Osteoblast (primary cell): ENCODE results near the gene ZNF593. TPM values are rescaled to one million over a fixed set of nuclear protein-coding genes. Genes with fewer than 3 reads are reported as not detected.

Experiments
- DNase-seq: peaks from one replicate; pipeline ENCODE4 v3.0.0; 2011; ENCODE audit warnings: low spot score, mixed read lengths; ENCODE audit not compliant: insufficient read length; ENCODE audit errors: missing footprints
- H2AFZ ChIP-seq: 2 replicates; pipeline ENCODE4 v1.6.0; 2011; ENCODE audit warnings: mild to moderate bottlenecking, low read length
- H3K27ac ChIP-seq: 2 replicates; pipeline ENCODE4 v1.5.1; 2011; ENCODE audit warnings: mild to moderate bottlenecking, low read depth, low read length, moderate library complexity
- H3K27me3 ChIP-seq: 2 replicates; pipeline ENCODE4 v1.6.0; 2012; ENCODE audit warnings: mild to moderate bottlenecking, control low read depth, inconsistent platforms, low read length, moderate library complexity; ENCODE audit not compliant: insufficient read depth
- H3K36me3 ChIP-seq: 2 replicates; pipeline ENCODE4 v1.5.1; 2011; ENCODE audit warnings: mild to moderate bottlenecking, low read length, control low read depth, moderate library complexity; ENCODE audit not compliant: insufficient read depth
- H3K4me1 ChIP-seq: 2 replicates; pipeline ENCODE4 v1.5.1; 2011; ENCODE audit warnings: mild to moderate bottlenecking, low read length, control low read depth, moderate library complexity; ENCODE audit not compliant: insufficient read depth
- H3K4me2 ChIP-seq: 2 replicates; pipeline ENCODE4 v1.6.0; 2011; ENCODE audit warnings: mild to moderate bottlenecking, low read length; ENCODE audit not compliant: insufficient read depth
- H3K4me3 ChIP-seq: fragments of 200-600 bp; sonication (generic); 3 replicates; pipeline ENCODE4 v1.5.1; 2012; ENCODE audit warnings: mild to moderate bottlenecking, low read length, inconsistent platforms; ENCODE audit not compliant: insufficient read depth
- H3K79me2 ChIP-seq: 2 replicates; pipeline ENCODE4 v1.6.0; 2012; ENCODE audit warnings: mild to moderate bottlenecking, low read length, control low read depth, inconsistent platforms; ENCODE audit not compliant: insufficient read depth
- H3K9me3 ChIP-seq: 2 replicates; pipeline ENCODE4 v1.5.1; 2011; ENCODE audit warnings: low read depth, low read length, control low read depth
- H4K20me1 ChIP-seq: 2 replicates; pipeline ENCODE4 v1.6.0; 2012; ENCODE audit warnings: mild to moderate bottlenecking, low read length, control low read depth; ENCODE audit not compliant: insufficient read depth
- total RNA-seq: library from RNA; depleted of rRNA; stranded (reverse); fragments of >200 nt; gene quantifications from 2 replicates; pipeline ENCODE4 v1.2.3, GENCODE V29; 2012
- TF ChIP-seq, protein P1 (sequence below): IDR thresholded peaks from 2 replicates; pipeline ENCODE4 v1.5.1; 2011; ENCODE audit warnings: mild to moderate bottlenecking, low read depth, low read length, moderate library complexity; ENCODE audit errors: extremely low read depth

The ZNF593 gene
- total RNA-seq, 1 donor, result 29.0 TPM

DNA sequence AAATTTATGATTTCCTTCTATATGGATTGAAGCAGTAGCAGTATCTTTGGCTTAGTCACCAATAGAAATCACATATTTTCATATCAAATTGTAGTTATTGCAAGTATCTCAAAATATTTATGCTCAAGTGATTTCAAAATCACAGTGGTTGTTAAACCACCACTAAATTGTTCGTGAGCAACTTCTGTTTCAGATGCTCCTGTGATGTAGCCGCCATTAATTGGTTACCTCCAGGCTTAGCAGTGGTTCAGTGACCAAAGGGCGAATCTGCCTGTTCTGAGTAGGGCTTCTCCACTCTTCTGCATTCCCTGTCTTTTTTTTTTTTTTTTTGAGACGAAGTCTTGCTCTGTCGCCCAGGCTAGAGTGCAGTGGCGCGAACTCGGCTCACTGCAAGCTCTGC lies 5.6 kb downstream of the ZNF593 start:
- no peak overlapping the region for H3K4me2 ChIP-seq
- no peak overlapping the region for H3K4me3 ChIP-seq
- TF ChIP-seq, protein P1, sequence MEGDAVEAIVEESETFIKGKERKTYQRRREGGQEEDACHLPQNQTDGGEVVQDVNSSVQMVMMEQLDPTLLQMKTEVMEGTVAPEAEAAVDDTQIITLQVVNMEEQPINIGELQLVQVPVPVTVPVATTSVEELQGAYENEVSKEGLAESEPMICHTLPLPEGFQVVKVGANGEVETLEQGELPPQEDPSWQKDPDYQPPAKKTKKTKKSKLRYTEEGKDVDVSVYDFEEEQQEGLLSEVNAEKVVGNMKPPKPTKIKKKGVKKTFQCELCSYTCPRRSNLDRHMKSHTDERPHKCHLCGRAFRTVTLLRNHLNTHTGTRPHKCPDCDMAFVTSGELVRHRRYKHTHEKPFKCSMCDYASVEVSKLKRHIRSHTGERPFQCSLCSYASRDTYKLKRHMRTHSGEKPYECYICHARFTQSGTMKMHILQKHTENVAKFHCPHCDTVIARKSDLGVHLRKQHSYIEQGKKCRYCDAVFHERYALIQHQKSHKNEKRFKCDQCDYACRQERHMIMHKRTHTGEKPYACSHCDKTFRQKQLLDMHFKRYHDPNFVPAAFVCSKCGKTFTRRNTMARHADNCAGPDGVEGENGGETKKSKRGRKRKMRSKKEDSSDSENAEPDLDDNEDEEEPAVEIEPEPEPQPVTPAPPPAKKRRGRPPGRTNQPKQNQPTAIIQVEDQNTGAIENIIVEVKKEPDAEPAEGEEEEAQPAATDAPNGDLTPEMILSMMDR, result no peak
- H3K79me2 ChIP-seq, result peaks cover 11% of the 10 kb centered on the region
- H3K9me3 ChIP-seq, result no peaks in the 10 kb centered on the region
- peaks cover 7% of the 10 kb centered on the region for H3K4me1 ChIP-seq
- no peak overlapping the region for H3K27ac ChIP-seq
- H2AFZ ChIP-seq, result no peak overlapping the region
- peaks cover 3% of the 10 kb centered on the region for H4K20me1 ChIP-seq
- no peaks in the 10 kb centered on the region for H3K36me3 ChIP-seq
- no peaks in the 10 kb centered on the region for H3K27me3 ChIP-seq
- DNase-seq, result no peak

DNA sequence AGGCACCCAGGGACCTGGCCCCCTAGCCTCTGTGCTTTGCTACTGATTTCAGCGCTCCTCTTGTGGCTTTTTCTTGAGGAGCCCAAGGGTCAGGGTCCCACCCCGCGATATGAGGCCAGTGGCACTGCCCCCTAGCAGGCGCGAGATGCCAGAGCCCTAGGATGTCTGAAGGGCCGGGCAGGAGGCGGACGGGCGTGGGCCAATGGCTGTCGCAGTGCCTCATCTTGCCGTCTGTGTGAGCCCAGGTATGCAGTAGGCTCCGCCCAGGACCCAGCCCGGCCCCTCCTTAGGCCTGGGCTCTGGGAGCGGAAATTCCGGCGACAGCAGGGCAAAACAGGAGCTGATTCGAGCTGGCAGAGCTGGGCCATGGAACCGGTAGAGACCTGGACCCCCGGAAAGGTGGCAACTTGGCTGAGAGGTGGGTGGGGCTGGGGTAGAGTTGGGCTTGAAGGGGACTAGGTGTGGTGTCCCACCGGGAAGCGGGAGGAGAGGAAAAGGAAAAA lies 7.5 kb downstream of the ZNF593 start, which contains the start of gene CNKSR1:
Gene CNKSR1, plus strand, starts transcription at position 310 of the 503 bp plus-strand sequence. Its CDS starts 57 bp downstream, at position 367.
- Histone ChIP-seq H2AFZ (no peak within 1 kb of the TSS), H3K9me3 (no peaks in the 10 kb centered on the region), H3K27me3 (no peaks in the 10 kb centered on the region), H3K4me3 (no peak within 1 kb of the TSS), H3K4me1 (no peaks in the 10 kb centered on the region), H3K4me2 (no peak within 1 kb of the TSS), H3K79me2 (no peaks in the 10 kb centered on the region), H3K27ac (no peak within 1 kb of the TSS), H3K36me3 (no peaks in the 10 kb centered on the region), H4K20me1 (no peaks in the 10 kb centered on the region)
- TF ChIP-seq, protein P1, result no peak
- no peak for DNase-seq

DNA sequence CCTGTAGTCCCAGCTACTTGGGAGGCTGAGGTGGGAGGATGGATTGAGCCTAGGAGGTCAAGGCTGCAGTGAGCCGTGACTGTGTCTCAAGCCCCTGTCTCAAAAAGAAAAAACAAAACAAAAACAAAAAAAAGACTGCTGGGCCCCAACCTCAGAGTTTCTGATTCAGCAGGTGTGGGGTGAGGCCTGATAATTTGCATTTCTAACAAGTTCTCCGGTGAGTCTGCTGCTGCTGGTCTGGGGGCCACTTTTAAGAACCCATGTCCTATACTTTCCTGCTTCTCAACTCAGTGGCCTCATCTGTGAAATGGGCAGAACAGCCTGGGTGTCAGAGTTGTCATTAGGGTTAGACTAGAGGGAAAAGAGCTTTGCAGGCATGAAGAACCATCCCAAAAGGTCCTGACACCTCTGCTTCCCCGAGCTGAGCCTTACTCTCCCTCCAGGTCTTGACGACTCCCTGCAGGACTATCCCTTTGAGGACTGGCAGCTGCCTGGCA lies 10.3 kb downstream of the ZNF593 start:
- Histone ChIP-seq H3K4me2 (no peak overlapping the region), H3K27me3 (no peaks in the 10 kb centered on the region), H4K20me1 (no peaks in the 10 kb centered on the region), H3K4me1 (no peaks in the 10 kb centered on the region), H3K27ac (no peak overlapping the region), H2AFZ (no peak overlapping the region), H3K4me3 (no peak overlapping the region), H3K9me3 (no peaks in the 10 kb centered on the region), H3K79me2 (no peaks in the 10 kb centered on the region), H3K36me3 (no peaks in the 10 kb centered on the region)
- peak; percentile 38 for DNase-seq
- TF ChIP-seq, protein P1, result no peak

DNA sequence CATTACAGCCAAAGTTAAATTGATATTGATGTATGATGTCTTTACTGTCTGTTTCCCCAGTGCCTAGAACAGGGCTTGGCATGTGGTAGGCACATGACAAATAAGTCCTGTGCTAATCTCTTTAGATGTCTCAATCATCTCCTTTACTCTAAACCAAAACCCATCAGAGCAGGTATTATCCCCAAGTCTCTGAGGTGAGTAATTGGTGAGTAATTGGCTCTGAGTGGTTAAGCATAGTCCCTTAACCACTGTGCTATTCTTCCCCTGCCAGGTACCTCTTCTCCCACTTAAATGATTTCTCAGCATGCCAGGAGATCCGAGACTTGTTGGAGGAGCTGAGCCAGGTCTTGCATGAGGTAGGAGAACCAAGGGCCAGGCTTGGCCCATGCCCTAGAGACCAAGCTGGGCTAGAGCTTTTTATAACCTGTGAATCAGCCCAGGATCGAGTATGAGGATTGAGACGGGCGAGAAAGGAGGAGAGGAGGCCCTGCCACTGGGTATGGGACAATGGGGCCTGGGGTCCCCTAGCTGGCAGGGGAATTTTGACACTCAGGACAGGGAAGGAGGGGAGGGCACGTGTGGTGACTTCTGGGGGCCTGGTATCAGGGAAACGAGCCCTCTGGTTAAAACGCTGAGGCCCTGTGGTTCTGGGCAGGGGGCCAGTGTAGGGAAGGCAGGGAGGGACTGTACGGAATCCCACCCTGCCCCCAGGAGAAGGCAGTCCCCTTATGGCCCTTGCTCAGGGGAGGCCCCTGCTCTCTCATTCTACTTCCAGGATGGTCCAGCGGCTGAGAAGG lies 12.1 kb downstream of the ZNF593 start:
- Histone ChIP-seq H3K27ac (no peak overlapping the region), H3K9me3 (no peaks in the 10 kb centered on the region), H3K36me3 (no peaks in the 10 kb centered on the region), H3K4me2 (no peak overlapping the region), H3K4me3 (no peak overlapping the region), H3K4me1 (no peaks in the 10 kb centered on the region), H3K27me3 (no peaks in the 10 kb centered on the region), H3K79me2 (no peaks in the 10 kb centered on the region), H2AFZ (no peak overlapping the region), H4K20me1 (no peaks in the 10 kb centered on the region)
- DNase-seq, result peak; percentile 82
- TF ChIP-seq, protein P1, result no peak
